Kidney epithelial cell (primary cell): Measurements from ENCODE around the gene CYB561D1. TPM values are rescaled to one million over a fixed set of nuclear protein-coding genes. Genes with fewer than 3 reads are reported as not detected.

Experiments used
- DNase-seq: peaks from one replicate; pipeline ENCODE4 v3.0.0-alpha.2; 2010; ENCODE audit warnings: low read depth
- H3K27me3 ChIP-seq: 2 replicates; pipeline ENCODE4 v1.6.0; 2011; ENCODE audit warnings: low read length; ENCODE audit not compliant: control insufficient read depth, insufficient read depth
- H3K36me3 ChIP-seq: 2 replicates; pipeline ENCODE4 v1.5.1; 2011; ENCODE audit warnings: low read length; ENCODE audit not compliant: control insufficient read depth, insufficient read depth
- H3K4me3 ChIP-seq: 2 replicates; pipeline ENCODE4 v1.5.1; 2011; ENCODE audit warnings: low read depth, mild to moderate bottlenecking, control low read depth, low read length
- CTCF ChIP-seq: IDR thresholded peaks from 2 replicates; pipeline ENCODE4 v1.5.1; 2011; ENCODE audit warnings: mild to moderate bottlenecking, moderate library complexity, low read length, control low read depth, inconsistent platforms; ENCODE audit not compliant: insufficient read depth, poor library complexity, severe bottlenecking
- total RNA-seq: library from RNA; depleted of rRNA; stranded (reverse); fragments of >200 nt; gene quantifications from 2 replicates; pipeline ENCODE4 v1.2.3, GENCODE V29; 2015

Gene CYB561D1
- total RNA-seq, 1 donor from 2014 or later, result 13.0 TPM

- DNase-seq, result no peak
- TF ChIP-seq CTCF, result no peak
These were observed 21.0 kb downstream of the CYB561D1 start for GRCh38 chr1:109514846-109515245.

GRCh38 chr1:109516872-109517271 is 23.0 kb downstream of the CYB561D1 start:
- no peak overlapping the region for H3K4me3 ChIP-seq
- DNase-seq, result no peak
- peaks cover 3% of the 10 kb centered on the region for H3K27me3 ChIP-seq
- H3K36me3 ChIP-seq, result no peaks in the 10 kb centered on the region
- no peak for TF ChIP-seq CTCF

More at GRCh38 chr1:109514846-109515245, 21.0 kb downstream of the CYB561D1 start:
- no peaks in the 10 kb centered on the region for H3K36me3 ChIP-seq
- H3K27me3 ChIP-seq, result peaks cover 5% of the 10 kb centered on the region
- H3K4me3 ChIP-seq, result no peak overlapping the region

- no peak overlapping the region for H3K4me3 ChIP-seq
- peaks cover 7% of the 10 kb centered on the region for H3K27me3 ChIP-seq
- no peak for TF ChIP-seq CTCF
- DNase-seq, result no peak
- no peaks in the 10 kb centered on the region for H3K36me3 ChIP-seq
These were observed 23.4 kb downstream of the CYB561D1 start for GRCh38 chr1:109517337-109517736.

GRCh38 chr1:109521002-109521951 is 27.4 kb downstream of the CYB561D1 start:
- TF ChIP-seq CTCF, result no peak
- DNase-seq, result no peak
- Histone ChIP-seq H3K36me3 (no peaks in the 10 kb centered on the region), H3K4me3 (no peak overlapping the region), H3K27me3 (peaks cover 8% of the 10 kb centered on the region)

- TF ChIP-seq CTCF, result no peak
- no peaks in the 10 kb centered on the region for H3K36me3 ChIP-seq
- peaks cover 8% of the 10 kb centered on the region for H3K27me3 ChIP-seq
- no peak overlapping the region for H3K4me3 ChIP-seq
- DNase-seq, result no peak
These were observed 28.1 kb downstream of the CYB561D1 start for GRCh38 chr1:109522026-109522425.
